GM04504 (cell line): ENCODE measurements around the gene A4GALT.

Experiments
- DNase-seq: peaks from one replicate; pipeline ENCODE4 v3.0.0-alpha.2; 2012; ENCODE audit warnings: low read depth

Gene A4GALT

GRCh38 chr22:42701694-42702093 lies 19.0 kb downstream of the A4GALT start:
- DNase-seq = no peak

DNA sequence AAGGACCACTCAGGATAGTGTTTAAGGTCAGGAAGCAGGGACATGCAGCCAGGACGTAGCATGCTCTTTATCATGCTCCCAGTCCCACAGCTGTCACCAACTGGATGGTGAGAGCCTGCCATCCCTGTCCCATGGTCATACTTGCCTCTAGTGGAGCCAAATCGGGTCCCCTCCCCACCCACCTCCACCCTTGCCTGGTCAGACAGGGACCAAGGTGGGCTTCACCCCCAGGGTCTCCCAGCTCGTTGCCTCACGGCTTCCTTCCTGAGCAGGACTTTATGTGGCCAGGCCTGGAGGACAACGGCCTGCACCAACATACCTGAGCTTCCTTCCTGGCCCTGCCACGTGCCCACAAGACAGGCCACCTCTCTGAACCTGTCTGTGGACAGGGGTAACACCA lies 19.8 kb downstream of the A4GALT start:
- DNase-seq = no peak

GRCh38 chr22:42700355-42700754 lies 20.3 kb downstream of the A4GALT start:
- no peak for DNase-seq

DNA sequence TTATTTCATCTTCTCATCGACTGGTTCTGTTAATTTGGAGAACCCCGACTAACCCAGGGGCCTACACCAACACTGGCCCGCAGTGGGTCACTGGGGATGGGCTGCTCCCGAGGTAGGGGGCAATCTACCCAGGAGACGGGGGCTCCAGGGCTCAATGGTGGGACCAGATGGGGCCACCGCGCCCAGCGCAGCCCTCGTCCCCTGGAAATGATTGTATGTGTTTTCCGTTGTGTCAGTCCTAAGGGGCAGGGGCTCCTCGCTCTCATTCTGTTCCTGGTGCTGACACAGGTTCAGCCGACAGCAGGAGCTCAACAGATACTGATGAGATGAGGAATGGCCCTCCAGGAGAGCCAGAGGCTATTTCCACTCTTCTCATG lies 20.7 kb downstream of the A4GALT start:
- DNase-seq = no peak

GRCh38 chr22:42699281-42699975 lies 21.2 kb downstream of the A4GALT start:
- DNase-seq = no peak

DNA sequence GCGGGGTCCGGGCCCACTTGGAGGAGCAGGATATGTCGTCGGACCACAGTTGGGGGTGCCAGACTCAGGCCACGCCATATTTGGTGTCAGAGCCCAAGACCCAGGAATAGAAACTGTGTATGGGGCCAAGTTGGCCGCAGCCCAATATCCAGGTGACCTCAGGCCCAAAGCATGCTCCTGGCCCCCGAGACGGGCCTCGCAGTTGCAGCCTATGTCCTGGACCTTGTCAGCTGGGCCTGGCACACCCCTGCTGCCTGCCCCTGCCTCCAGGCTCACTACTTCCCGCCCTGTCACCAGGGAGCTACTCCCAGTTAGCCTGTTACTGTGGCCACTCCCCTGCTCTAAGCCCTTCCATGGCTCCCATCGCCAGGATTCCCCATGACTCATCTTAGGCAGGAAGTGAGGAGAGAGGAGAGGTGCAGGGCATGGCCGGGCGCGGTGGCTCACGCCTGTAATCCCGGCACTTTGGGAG lies 23.1 kb downstream of the A4GALT start:
- DNase-seq = no peak

DNA sequence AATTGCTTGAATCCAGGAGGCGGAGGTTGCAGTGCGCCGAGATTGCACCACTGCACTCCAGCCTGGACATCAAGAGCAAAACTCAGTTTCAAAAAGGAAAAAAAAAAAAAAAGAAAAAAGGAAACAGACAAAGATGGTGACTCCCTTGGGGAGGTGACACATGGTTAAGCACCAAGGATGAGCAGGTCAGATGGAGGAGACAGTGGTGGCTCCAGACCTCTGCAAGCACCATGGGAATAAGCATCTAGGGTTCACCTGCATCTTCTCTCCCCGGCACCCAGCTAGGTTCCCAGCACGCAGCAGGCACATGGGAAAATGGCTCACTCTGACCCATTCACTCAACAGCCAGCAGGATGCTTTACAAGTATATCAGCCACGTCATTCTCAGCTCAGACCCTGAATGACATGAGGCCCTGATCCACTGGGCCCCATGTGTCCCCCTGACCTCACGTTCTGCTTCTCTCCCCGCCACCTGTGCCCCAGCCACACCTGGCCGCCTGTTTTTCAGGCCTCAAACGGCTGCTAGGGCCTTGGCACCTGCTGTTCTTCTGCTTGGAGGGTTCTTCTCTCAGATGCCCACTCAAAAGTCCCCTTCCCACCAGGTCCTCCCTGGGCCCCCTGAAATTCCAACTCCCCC lies 24.2 kb downstream of the A4GALT start:
- no peak for DNase-seq

- no peak for DNase-seq
Measured at GRCh38 chr22:42695294-42695693, 25.4 kb downstream of the A4GALT start.

DNA sequence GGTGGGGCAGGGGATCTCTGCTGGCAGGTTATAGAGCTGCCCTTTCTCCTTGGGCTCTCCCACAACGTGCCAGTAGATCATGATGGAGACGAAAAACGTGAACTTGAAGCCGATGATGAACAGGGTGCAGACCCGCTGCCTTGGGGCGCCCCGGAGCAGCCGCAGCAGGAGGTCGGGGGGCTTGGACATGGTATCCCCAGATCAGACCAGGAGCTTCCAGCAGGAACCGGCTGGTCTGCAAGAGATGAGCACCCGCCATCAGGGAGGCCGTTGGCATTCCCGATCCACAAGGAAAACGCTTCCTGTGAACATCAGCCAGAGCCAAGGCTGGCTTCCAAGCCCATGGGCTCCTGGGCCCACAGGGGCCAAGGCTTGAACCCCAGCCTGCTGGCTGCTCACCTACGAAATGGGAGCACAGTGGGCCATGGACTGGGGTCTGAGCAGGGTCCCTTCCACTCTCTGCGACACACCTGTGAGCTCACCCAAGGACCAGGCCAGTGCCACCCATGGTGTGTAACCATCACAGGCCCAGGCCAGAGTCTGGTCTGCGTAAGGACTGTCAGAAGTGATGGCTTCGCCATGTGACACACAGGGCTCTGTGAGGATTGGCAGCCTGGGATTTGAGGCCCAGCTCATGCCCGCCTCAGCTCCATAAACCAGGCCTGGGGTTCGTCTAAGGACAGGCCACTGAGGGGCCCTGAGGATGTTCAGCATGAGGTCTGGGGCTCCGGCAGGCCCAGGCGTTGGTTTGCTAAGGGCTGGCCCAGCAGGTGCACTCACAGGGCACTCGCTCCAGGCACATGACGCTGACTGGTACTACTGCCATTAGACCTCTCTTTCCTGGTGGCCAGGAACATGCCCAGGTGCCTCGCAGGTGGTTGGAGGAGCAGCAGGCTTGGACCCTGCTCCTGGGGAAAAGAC lies 26.6 kb downstream of the A4GALT start:
- no peak for DNase-seq

- no peak for DNase-seq
Measured at GRCh38 chr22:42693055-42693762, 27.5 kb downstream of the A4GALT start.

DNA sequence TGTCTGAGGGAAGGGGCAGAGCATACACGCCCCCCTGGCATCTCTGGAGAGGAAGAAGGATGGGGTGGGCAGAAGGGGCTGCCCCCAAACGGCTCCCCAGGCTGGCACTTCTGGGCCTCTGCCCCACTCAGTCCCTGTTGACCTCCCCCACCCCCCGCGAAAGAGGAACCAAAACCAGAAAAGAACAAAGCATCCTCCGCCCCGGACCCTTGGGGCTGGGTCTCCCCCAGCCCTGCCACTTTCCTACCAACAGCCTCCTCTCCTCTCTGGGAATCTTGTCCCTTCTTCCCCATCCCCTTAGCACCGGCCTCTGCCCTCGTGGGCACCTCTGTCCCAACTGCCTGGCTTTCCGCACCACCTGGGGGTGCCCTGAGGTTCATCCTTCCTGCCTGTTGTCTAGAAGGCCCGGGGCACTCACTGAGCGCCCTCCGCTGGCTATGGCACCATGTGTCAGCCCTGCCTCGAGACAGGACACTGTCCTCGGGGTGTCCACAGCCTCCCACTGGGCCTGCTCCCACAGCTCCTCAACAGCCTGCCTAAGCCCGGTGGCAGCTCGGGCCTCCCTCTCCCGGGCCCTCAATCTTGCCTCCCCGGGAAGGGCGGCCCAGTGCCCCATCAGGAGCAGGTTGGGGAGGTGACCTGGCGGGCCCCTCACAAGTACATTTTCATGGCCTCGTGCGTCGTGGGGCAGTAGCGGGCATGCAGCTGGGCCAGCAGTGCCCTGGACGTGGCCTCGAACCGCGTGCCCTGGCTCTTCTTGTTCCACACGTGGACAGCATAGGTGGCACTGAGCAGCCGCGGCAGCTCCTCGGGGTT lies 28.2 kb downstream of the A4GALT start:
- DNase-seq = no peak

GRCh38 chr22:42691440-42691839 lies 29.2 kb downstream of the A4GALT start:
- DNase-seq = no peak

DNA sequence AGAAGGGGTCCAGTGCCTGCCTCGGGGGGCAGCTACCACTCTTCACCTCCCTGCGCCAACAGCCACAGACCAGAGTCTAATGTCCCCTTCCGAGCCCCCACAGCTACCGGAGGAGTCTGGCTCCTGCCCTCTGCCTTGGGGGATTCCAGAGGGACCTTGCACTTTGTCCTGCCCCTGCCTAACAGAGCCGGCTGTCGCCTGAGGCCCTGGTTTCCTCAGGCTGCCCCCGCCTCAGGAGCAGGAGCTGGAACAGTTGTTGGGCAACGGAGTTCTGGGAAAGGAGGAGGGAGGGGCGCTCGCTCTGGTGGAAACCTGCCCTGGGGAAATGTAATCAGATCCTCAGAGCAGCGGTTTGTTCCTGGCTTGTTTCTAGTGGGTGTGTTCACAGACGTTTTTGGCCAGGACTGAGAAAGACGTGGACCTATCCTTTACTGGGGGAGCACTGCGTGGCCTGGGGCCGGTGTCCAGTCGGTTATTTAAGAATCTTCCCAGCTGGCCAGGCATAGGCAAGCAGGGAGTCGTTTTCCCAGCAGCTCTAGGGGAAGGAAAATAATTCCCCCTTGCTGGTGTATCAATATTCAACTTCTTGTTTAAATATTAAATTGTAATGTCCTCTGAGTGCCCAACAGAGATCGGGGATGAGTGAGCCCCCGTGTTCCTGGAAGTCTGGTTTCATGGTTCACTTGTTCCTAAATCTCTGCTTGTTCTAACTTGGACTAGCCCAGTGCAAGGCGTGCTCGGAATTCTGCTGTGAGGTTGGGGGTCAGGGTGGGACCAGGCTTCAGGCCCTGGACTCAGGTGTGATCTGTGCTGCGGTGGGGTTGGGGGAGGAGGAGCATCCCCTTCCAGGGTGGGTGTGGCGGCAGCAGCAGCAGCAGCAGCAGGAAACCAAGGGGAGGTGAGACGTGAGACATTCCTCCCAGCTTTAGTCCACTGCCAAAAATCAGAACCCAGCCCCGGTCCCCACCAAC lies 32.1 kb downstream of the A4GALT start:
- DNase-seq = peak; percentile 93

DNA sequence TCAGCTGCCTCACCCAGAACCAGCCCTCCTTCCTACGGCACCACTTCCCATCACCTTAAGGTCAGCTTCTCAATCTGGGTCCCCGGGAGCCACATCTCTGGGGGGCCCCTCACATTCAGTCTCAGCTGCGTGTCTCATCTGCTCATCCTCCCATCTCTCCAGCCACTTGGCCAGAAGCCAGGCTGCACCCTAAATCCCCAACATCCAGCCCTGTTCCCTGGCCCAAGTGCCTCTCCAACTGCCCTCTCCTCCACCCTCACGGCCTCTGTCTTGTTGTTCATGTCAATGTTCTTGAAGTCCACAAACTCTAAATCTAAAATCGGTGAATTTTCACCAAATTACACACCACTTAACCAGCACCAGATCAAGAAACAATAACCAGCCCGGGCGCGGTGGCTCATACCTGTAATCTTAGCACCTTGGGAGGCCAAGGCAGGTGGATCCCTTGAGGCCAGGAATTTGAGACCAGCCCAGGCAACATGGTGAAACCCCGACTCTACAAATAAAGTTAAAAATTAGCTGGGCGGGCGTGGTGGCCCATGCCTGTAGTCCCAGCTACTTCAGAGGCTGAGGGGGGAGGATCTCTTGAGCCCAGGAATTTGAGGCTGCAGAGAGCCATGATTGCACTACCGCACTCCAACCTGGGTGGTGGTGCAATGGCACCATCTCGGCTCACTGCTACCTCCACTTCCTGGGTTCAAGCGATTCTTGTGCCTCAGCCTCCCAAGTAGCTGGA lies 33.7 kb downstream of the A4GALT start:
- no peak for DNase-seq

- no peak for DNase-seq
Measured at GRCh38 chr22:42685941-42686653, 34.6 kb downstream of the A4GALT start.

DNA sequence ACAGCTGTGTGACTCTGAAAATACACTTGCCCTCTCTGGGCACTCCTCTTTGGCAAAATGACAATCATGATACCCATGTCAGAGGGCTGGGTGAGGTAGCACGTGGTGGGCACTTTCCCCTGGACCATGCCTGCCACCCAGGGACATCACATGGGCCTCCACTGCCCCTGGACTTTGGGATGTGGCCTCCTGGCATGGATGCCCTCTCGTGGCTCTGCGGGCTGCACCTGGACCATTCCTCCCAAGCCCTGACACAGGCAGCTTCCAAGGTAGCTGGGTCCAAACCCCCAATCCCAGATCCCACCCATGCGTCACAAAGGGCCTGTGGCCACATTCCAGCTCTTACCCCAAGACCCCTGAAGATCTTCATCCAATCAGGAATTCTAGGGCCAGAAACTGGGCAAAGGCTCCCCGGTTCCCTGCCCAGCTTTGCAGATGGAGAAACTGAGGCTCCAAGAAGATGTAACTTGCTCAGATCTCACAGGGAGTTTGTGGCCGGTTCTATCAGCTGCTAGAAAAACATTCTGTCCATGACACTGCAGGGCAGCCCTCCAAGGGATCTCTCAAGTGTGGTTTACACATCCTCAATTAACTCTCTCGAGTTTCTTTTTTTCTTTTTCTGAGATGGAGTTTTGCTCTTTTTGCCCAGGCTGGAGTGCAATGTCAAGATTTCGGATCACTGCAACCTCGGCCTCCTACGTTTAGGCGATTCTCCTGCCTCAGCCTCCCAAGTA lies 36.0 kb downstream of the A4GALT start:
- no peak for DNase-seq

DNA sequence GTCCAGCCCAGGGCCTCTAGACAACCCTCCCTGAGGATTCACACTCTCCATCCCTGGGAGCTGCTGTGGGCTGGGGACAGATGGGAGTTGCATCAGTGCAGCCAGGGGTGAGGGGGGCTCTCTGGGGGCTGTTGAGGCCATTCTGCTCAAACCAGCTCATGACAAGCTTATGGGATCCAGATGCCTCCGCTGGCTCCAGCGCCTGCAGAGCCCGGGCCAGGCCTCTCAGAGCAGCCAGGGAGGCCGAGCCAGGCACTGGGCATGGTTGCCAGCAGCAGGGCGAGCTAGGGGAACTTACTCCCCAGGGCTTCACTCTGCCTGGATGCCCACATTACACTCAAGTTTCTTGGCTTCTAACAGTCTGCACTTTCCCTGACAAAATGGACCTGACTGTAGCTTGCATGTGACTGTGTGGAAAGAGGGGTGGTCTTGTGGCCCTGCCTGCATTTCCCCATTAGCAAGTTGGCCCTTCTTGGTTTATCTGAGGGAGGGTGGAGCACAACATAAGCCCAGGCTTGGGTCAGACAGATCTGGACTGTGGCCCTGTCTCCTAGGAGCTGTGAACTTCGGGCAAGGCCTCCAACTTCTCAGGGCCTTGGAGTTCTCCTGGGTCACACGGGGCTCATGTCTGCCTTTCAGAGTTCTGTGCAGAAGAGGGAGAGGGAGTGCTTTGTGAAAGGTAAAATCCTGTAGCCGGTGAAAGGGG lies 36.9 kb downstream of the A4GALT start:
- DNase-seq = peak; percentile 64
